Kidney (tissue), 14 donors: Measurements from ENCODE around the gene SNRNP35. TPM values are rescaled to one million over a fixed set of nuclear protein-coding genes. Genes with fewer than 3 reads are reported as not detected.

Experiments
- DNase-seq, 5 donors: peaks; one replicate each; pipeline ENCODE4 v3.0.0-alpha.2; 2013 to 2020
- FAIRE-seq: peaks from 2 replicates; lab custom pipeline; 2012; peaks lifted over from hg19 to GRCh38; lab: Jason Lieb, UNC
- H3K27ac ChIP-seq, 2 donors: one replicate each; pipeline ENCODE4 v1.7.0; 2013; ENCODE audit warnings: low read depth in 2 of 2, low read length in 2 of 2, inconsistent platforms in 1 of 2
- H3K27me3 ChIP-seq: one replicate; pipeline ENCODE4 v1.7.1; 2013; ENCODE audit warnings: low read length, inconsistent platforms; ENCODE audit not compliant: control insufficient read depth, insufficient read depth
- H3K36me3 ChIP-seq, 3 donors: one replicate each; pipeline versions ENCODE4 v1.7.0 to v1.7.1; 2013; ENCODE audit warnings: low read length in 3 of 3, control low read depth in 1 of 3, inconsistent platforms in 1 of 3; ENCODE audit not compliant: insufficient read depth in 3 of 3, control insufficient read depth in 2 of 3
- H3K4me1 ChIP-seq, 3 donors: one replicate each; pipeline versions ENCODE4 v1.7.0 to v1.7.1; 2013; ENCODE audit warnings: low read length in 3 of 3, inconsistent platforms in 1 of 3, low read depth in 1 of 3; ENCODE audit not compliant: control insufficient read depth in 2 of 3, insufficient read depth in 2 of 3
- H3K4me3 ChIP-seq, 3 donors: one replicate each; pipeline versions ENCODE4 v1.7.0 to v1.8.1; 2013; ENCODE audit warnings: low read length in 3 of 3, control low read depth in 1 of 3, inconsistent platforms in 1 of 3
- H3K9ac ChIP-seq, 3 donors: one replicate each; pipeline versions ENCODE4 v1.7.0 to v1.7.1; 2013; ENCODE audit warnings: low read length in 3 of 3, control low read depth in 1 of 3, inconsistent platforms in 1 of 3
- H3K9me3 ChIP-seq, 3 donors: one replicate each; pipeline versions ENCODE4 v1.7.0 to v1.7.1; 2013; ENCODE audit warnings: low read length in 3 of 3, control low read depth in 1 of 3, inconsistent platforms in 1 of 3; ENCODE audit not compliant: control insufficient read depth in 2 of 3, insufficient read depth in 1 of 3
- CTCF ChIP-seq: IDR thresholded peaks from 3 replicates; pipeline ENCODE4 v1.5.1; 2012; ENCODE audit warnings: mild to moderate bottlenecking, moderate library complexity, borderline replicate concordance; ENCODE audit not compliant: insufficient read depth; ENCODE audit errors: extremely low read depth
- intact Hi-C: fragments of 100-400 bp; cut with DNase I; formaldehyde crosslinking; loops from one replicate; pipeline ENCODE4 v1.11.1; 2022
- polyA plus RNA-seq: library from polyadenylated mRNA; stranded (reverse); fragments of 350-450 nt; fragmentation: Illumina TruSeq; extraction: RNeasy Lipid Tissue Mini Kit (QIAGEN cat#74804); gene quantifications from one replicate; pipeline ENCODE4 v1.2.3, GENCODE V29; 2014; ENCODE audit warnings: low read depth, low replicate concordance; ENCODE audit not compliant: insufficient read depth
- total RNA-seq: library from RNA; stranded (reverse); fragmentation: NEBNext Ultra II Directional; extraction: Animal tissue kit (Norgen Biotek cat#: 25700); gene quantifications from one replicate; pipeline ENCODE4 v1.2.1, GENCODE V29; 2021
- donor health status: control.
- donor health status: control.
- donor health status: control.
- donor health status: control.
- donor health status: control.
- donor health status: DM: yes; HTN: yes; CAD: no.
- donor health status: Normal renal cell carcinoma (clear cell type).

The SNRNP35 gene
- total and polyA plus RNA-seq, 2 donors from 2014 or later, result 23.6 to 51.2 TPM

- intact Hi-C loops, result no loop called here
- no peak for TF ChIP-seq CTCF
- H3K36me3 ChIP-seq, result peaks cover 0 to 11% (median 2%) of the 10 kb centered on the region in 3 donors
- DNase-seq (no peak), FAIRE-seq (no peak)
- H3K9ac ChIP-seq, result no peak overlapping the region
- no peak overlapping the region for H3K4me3 ChIP-seq
- no peaks in the 10 kb centered on the region for H3K4me1 ChIP-seq
- no peaks in the 10 kb centered on the region for H3K9me3 ChIP-seq
- H3K27ac ChIP-seq, result no peak overlapping the region
- H3K27me3 ChIP-seq, result no peaks in the 10 kb centered on the region
Observed at GRCh38 chr12:123498126-123498825, 40.3 kb downstream of the SNRNP35 start.

GRCh38 chr12:123499332-123499731 lies 41.4 kb downstream of the SNRNP35 start:
- DNase-seq, result no peak
- Histone ChIP-seq H3K4me3 (no peak overlapping the region), H3K4me1 (no peaks in the 10 kb centered on the region), H3K9ac (no peak overlapping the region), H3K27me3 (no peaks in the 10 kb centered on the region), H3K36me3 (peaks cover 0 to 11% (median 2%) of the 10 kb centered on the region in 3 donors), H3K9me3 (no peaks in the 10 kb centered on the region), H3K27ac (no peak overlapping the region)
- FAIRE-seq, result no peak
- intact Hi-C loops, result no loop called here
- no peak for TF ChIP-seq CTCF

- H3K4me3 ChIP-seq, result no peak overlapping the region
- no peak overlapping the region for H3K27ac ChIP-seq
- FAIRE-seq (no peak), DNase-seq (no peak)
- H3K9me3 ChIP-seq, result no peaks in the 10 kb centered on the region
- H3K4me1 ChIP-seq, result no peaks in the 10 kb centered on the region
- H3K9ac ChIP-seq, result no peak overlapping the region
- intact Hi-C loops, result no loop called here
- TF ChIP-seq CTCF, result no peak
- peaks cover 0 to 11% (median 0%) of the 10 kb centered on the region in 3 donors for H3K36me3 ChIP-seq
- no peaks in the 10 kb centered on the region for H3K27me3 ChIP-seq
Observed at GRCh38 chr12:123502163-123502704, 44.3 kb downstream of the SNRNP35 start.
